Measurements from ENCODE around the gene IGFLR1. TPM values are rescaled to one million over a fixed set of nuclear protein-coding genes. Genes with fewer than 3 reads are reported as not detected.

Gene IGFLR1
- total RNA-seq, 4 donors from 2014 or later, result 1.4 to 11.3 (median 5.1) TPM

GRCh38 chr19:35738887-35739229 lies 3.4 kb downstream of the IGFLR1 start:
- no peak for DNase-seq (ENCODE audit: low spot score in 2 of 2)
- no peak for TF ChIP-seq POLR2A (IDR thresholded peaks at IDR 0.05)
- no peak for TF ChIP-seq CTCF (IDR thresholded peaks at IDR 0.05)
- intact Hi-C loops (cut with DNase I; ENCODE audit: low total_unique reads), result no loop called here
- no peak overlapping the region for H3K4me3 ChIP-seq (ENCODE audit: low read depth, poor library complexity, severe bottlenecking)
- WGBS, 2 donors, result 91 to 96% methylated on average over 2 of the region's 2 CpGs

- no peak for DNase-seq (ENCODE audit: low spot score in 2 of 2)
- WGBS, 2 donors, result 89 to 90% methylated on average over 37 of the region's 37 CpGs
- intact Hi-C loops (cut with DNase I; ENCODE audit: low total_unique reads), result no loop called here
- H3K4me3 ChIP-seq (ENCODE audit: low read depth, poor library complexity, severe bottlenecking), result no peak overlapping the region
- TF ChIP-seq CTCF (IDR thresholded peaks at IDR 0.05) (no peak), POLR2A (IDR thresholded peaks at IDR 0.05) (no peak)
Measured at GRCh38 chr19:35738021-35738886, 4.0 kb downstream of the IGFLR1 start.

GRCh38 chr19:35736913-35737886 lies 5.1 kb downstream of the IGFLR1 start:
- WGBS, 2 donors, result 84 to 85% methylated on average over 22 of the region's 22 CpGs

GRCh38 chr19:35734889-35735288 lies 7.4 kb downstream of the IGFLR1 start:
- no peak for TF ChIP-seq CTCF (IDR thresholded peaks at IDR 0.05)
- TF ChIP-seq POLR2A (IDR thresholded peaks at IDR 0.05), result no peak
- 83 to 84% methylated on average over 5 of the region's 5 CpGs for WGBS, 2 donors
- intact Hi-C loops (cut with DNase I; ENCODE audit: low total_unique reads), result no loop called here
- DNase-seq (ENCODE audit: low spot score in 2 of 2), result no peak
- no peak overlapping the region for H3K4me3 ChIP-seq (ENCODE audit: low read depth, poor library complexity, severe bottlenecking)

More at GRCh38 chr19:35736913-35737886, 5.1 kb downstream of the IGFLR1 start:
- TF ChIP-seq CTCF (IDR thresholded peaks at IDR 0.05), result no peak
- no peak for TF ChIP-seq POLR2A (IDR thresholded peaks at IDR 0.05)
- H3K4me3 ChIP-seq (ENCODE audit: low read depth, poor library complexity, severe bottlenecking), result no peak overlapping the region
- intact Hi-C loops (cut with DNase I; ENCODE audit: low total_unique reads), result no loop called here
- DNase-seq (ENCODE audit: low spot score in 2 of 2), result no peak

GRCh38 chr19:35734273-35734672 lies 8.0 kb downstream of the IGFLR1 start:
- intact Hi-C loops (cut with DNase I; ENCODE audit: low total_unique reads), result no loop called here
- TF ChIP-seq CTCF (IDR thresholded peaks at IDR 0.05), result no peak
- no peak for TF ChIP-seq POLR2A (IDR thresholded peaks at IDR 0.05)
- WGBS, 2 donors, result 93% methylated on average over 8 of the region's 8 CpGs
- no peak overlapping the region for H3K4me3 ChIP-seq (ENCODE audit: low read depth, poor library complexity, severe bottlenecking)
- no peak for DNase-seq (ENCODE audit: low spot score in 2 of 2)
